Measurements from ENCODE around the gene CCDC185. TPM values are rescaled to one million over a fixed set of nuclear protein-coding genes. Genes with fewer than 3 reads are reported as not detected.

Gene CCDC185
- total RNA-seq, 1 donor from 2014 or later, result not detected

GRCh38 chr1:223443397-223443796, 50.2 kb downstream of the CCDC185 start:
- Mint-ChIP-seq H3K4me1 (no peaks in the 10 kb centered on the region), H3K27me3 (ENCODE audit: low read depth) (peaks cover 48% of the 10 kb centered on the region), H3K27ac (no peak overlapping the region), H3K4me3 (no peak overlapping the region), H3K36me3 (no peaks in the 10 kb centered on the region), H3K9me3 (peaks cover 34% of the 10 kb centered on the region)
- no peak for TF ChIP-seq CTCF (IDR thresholded peaks at IDR 0.05; ENCODE audit: unreplicated experiment)
- no peak for DNase-seq (ENCODE audit: low spot score in 2 of 2, unreplicated experiment in 2 of 2)

- Mint-ChIP-seq H3K36me3 (no peaks in the 10 kb centered on the region), H3K4me3 (no peak overlapping the region), H3K27ac (no peak overlapping the region), H3K27me3 (ENCODE audit: low read depth) (peaks cover 40% of the 10 kb centered on the region), H3K4me1 (no peaks in the 10 kb centered on the region), H3K9me3 (peaks cover 34% of the 10 kb centered on the region)
- DNase-seq (ENCODE audit: low spot score in 2 of 2, unreplicated experiment in 2 of 2), result no peak
- TF ChIP-seq CTCF (IDR thresholded peaks at IDR 0.05; ENCODE audit: unreplicated experiment), result no peak
These were observed 51.2 kb downstream of the CCDC185 start for GRCh38 chr1:223444411-223444810.

Other genes starting within 250 kb of the CCDC185 start
- 0.23 to 0.49 TPM (median 0.40 TPM) in 3 replicates for gene SUSD4, start 29.2 kb upstream of the CCDC185 start, total RNA-seq